PC-9 (cell line): ENCODE measurements around the gene EPB41.

Experiments used
- CTCF ChIP-seq: fragments of 200-600 bp; sonication (generic); conservative IDR thresholded peaks from 2 replicates; pipeline ENCODE4 v1.6.1; 2017; ENCODE audit warnings: mixed run types, antibody characterized with exemption, mild to moderate bottlenecking, moderate library complexity
- EZH2 ChIP-seq: fragments of 200-600 bp; sonication (generic); IDR thresholded peaks from 2 replicates; pipeline ENCODE4 v1.8.0; 2017; ENCODE audit warnings: antibody characterized with exemption, low read depth

DNA sequence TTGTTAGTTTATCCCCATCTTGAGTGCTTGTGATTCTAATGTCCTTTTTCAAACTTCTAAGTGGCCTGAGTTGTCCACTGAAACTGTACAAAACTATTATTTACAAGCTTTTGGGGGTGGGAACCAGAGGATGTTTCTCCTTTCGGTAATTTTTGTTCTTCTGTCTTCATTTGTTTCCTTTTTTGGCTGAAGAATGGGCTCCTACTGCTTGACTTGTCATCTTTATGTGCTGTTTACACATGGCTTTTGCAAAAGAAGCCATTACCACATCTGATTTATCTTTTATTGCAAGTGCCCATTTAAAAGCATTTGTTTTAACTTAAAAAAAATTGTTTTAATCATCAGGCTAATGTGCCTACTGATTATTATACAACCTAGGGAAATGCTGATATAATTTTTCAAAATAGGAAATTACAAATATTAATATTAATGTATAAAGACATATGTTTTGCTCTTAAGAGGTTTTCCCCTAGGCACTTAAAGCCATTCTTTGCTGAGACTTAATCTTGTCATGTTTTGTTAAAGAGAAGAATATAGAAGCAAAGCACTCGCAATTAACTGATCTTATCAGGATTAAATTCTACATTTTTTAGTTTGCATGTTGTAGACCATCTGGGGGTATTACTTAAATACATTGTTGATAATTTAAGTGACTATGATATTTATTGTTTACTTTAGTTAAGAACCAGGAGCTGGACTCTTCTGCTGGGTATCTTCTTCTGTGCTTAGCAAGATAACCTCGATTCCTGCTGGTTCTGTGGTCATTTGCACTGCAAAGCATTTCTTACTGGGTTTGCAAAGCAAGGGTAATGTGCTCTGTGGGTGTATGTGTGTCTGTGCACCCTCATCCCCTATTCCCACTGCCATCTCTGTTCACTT is 169.2 kb downstream of the EPB41 start:
- TF ChIP-seq CTCF (no peak), EZH2 (no peak)
